B cell (primary cell): ENCODE results near the gene NDST3. TPM values are rescaled to one million over a fixed set of nuclear protein-coding genes. Genes with fewer than 3 reads are reported as not detected.

Source experiments
- ATAC-seq: fragments of 200-7000 bp; cut with Tn5 transposase; one replicate; pipeline ENCODE4 v1.10.0; 2021; ENCODE audit warnings: low read depth, mild to moderate bottlenecking, moderate number of reproducible peaks, moderate library complexity
- CTCF ChIA-PET: fragments of 350-600 bp; sonication (Branson Sonifier 250); formaldehyde crosslinking; loops from one replicate; lab custom pipeline; 2021; ENCODE audit warnings: antibody characterized with exemption, inconsistent platforms; lab: Charles Lee
- POLR2A ChIA-PET: fragments of 350-600 bp; sonication (Branson Sonifier 250); formaldehyde crosslinking; loops from one replicate; lab custom pipeline; 2021; ENCODE audit warnings: antibody characterized with exemption; lab: Charles Lee
- DNase-seq: peaks from one replicate; pipeline ENCODE4 v3.0.0; 2013
- H2AFZ ChIP-seq: 2 replicates; pipeline ENCODE4 v1.6.1; 2012; ENCODE audit warnings: mild to moderate bottlenecking, low read depth, low read length; ENCODE audit not compliant: insufficient read depth, poor library complexity, severe bottlenecking
- H3K27ac ChIP-seq, 2 donors: 1 replicate in 1 of 2; 2 replicates in 1 of 2; pipeline ENCODE4 v1.5.1; 2012 to 2013; ENCODE audit warnings: low read length in 2 of 2, mild to moderate bottlenecking in 2 of 2, moderate library complexity in 1 of 2
- H3K27me3 ChIP-seq, 4 experiments: fragments of 200-600 bp in 1 of 4; sonication (generic) in 1 of 4; replicated peaks in 1 of 4; 1 replicate in 2 of 4; 2 replicates in 2 of 4; pipeline versions ENCODE4 v1.6.1 to v1.7.0; 2013 to 2016; ENCODE audit warnings: low read length in 3 of 4, mild to moderate bottlenecking in 2 of 4, mixed read lengths in 1 of 4, moderate library complexity in 1 of 4; ENCODE audit not compliant: insufficient read depth in 4 of 4, control insufficient read depth in 3 of 4; ENCODE audit errors: control extremely low read depth in 1 of 4
- H3K36me3 ChIP-seq, 2 experiments: replicated peaks in 1 of 2; 1 replicate in 1 of 2; 2 replicates in 1 of 2; pipeline versions ENCODE4 v1.6.1 to v1.7.1; 2013; ENCODE audit warnings: low read length in 1 of 2; ENCODE audit not compliant: insufficient read depth in 2 of 2, control insufficient read depth in 1 of 2; ENCODE audit errors: control extremely low read depth in 1 of 2, extremely low read depth in 1 of 2
- H3K4me1 ChIP-seq, 2 donors: fragments of 200-600 bp in 1 of 2; sonication (generic) in 1 of 2; 1 replicate in 1 of 2; 2 replicates in 1 of 2; pipeline versions ENCODE4 v1.5.1 to v1.6.1; 2013 to 2017; ENCODE audit warnings: low read length in 2 of 2; ENCODE audit not compliant: control insufficient read depth in 2 of 2, insufficient read depth in 2 of 2
- H3K4me2 ChIP-seq: replicated peaks from 2 replicates; pipeline ENCODE3; 2012; ENCODE audit warnings: mild to moderate bottlenecking, low read depth, low read length; ENCODE audit not compliant: poor library complexity, severe bottlenecking
- H3K4me3 ChIP-seq, 5 experiments: fragments of 200-600 bp in 1 of 5; sonication (generic) in 1 of 5; 1 replicate in 3 of 5; 2 replicates in 2 of 5; pipeline versions ENCODE4 v1.5.1 to v1.7.0; 2011 to 2016; ENCODE audit warnings: low read length in 4 of 5, mild to moderate bottlenecking in 4 of 5, low read depth in 2 of 5, control low read depth in 1 of 5, moderate library complexity in 1 of 5; ENCODE audit not compliant: insufficient read depth in 1 of 5; ENCODE audit errors: control extremely low read depth in 1 of 5, extremely low read depth in 1 of 5
- H3K79me2 ChIP-seq: fragments of 200-600 bp; sonication (generic); one replicate; pipeline ENCODE4 v1.6.0; 2016; ENCODE audit warnings: low read length; ENCODE audit not compliant: control insufficient read depth, insufficient read depth
- H3K9ac ChIP-seq: fragments of 200-600 bp; sonication (generic); 2 replicates; pipeline ENCODE4 v1.6.1; 2017; ENCODE audit warnings: mild to moderate bottlenecking, low read length, moderate library complexity
- H3K9me3 ChIP-seq, 3 donors: one replicate each; pipeline versions ENCODE4 v1.6.1 to v1.7.1; 2013; ENCODE audit warnings: low read length in 2 of 3; ENCODE audit not compliant: control insufficient read depth in 2 of 3, insufficient read depth in 1 of 3; ENCODE audit errors: control extremely low read depth in 1 of 3
- H4K20me1 ChIP-seq: 2 replicates; pipeline ENCODE4 v1.6.0; 2012; ENCODE audit warnings: mild to moderate bottlenecking, low read length; ENCODE audit not compliant: insufficient read depth, control insufficient read depth, poor library complexity, severe bottlenecking
- H3K27ac Mint-ChIP-seq: one replicate; pipeline ENCODE4 v1.8.0; 2021; ENCODE audit warnings: mixed read lengths
- H3K27me3 Mint-ChIP-seq: one replicate; pipeline ENCODE4 v1.8.0; 2021; ENCODE audit warnings: mixed read lengths
- H3K4me1 Mint-ChIP-seq: one replicate; pipeline ENCODE4 v1.8.0; 2021; ENCODE audit warnings: mixed read lengths
- H3K4me3 Mint-ChIP-seq: one replicate; pipeline ENCODE4 v1.8.0; 2021; ENCODE audit warnings: mixed read lengths
- H3K9me3 Mint-ChIP-seq: one replicate; pipeline ENCODE4 v1.8.0; 2022; ENCODE audit warnings: mixed read lengths; ENCODE audit not compliant: insufficient read depth
- CTCF ChIP-seq: fragments of 200-600 bp; IDR thresholded peaks from one replicate; pipeline ENCODE4 v1.8.0; 2022; ENCODE audit warnings: antibody characterized with exemption, mild to moderate bottlenecking
- EZH2 ChIP-seq: IDR thresholded peaks from 2 replicates; pipeline ENCODE4 v1.6.1; 2012; ENCODE audit warnings: borderline replicate concordance, low read depth, mild to moderate bottlenecking, moderate library complexity, low read length; ENCODE audit not compliant: insufficient read depth, poor library complexity, severe bottlenecking
- WGBS: methylation state at CpG from one replicate; pipeline ENCODE4 v1.1.5; 2013; ENCODE audit warnings: missing lambda C conversion rate; ENCODE audit not compliant: insufficient coverage; 5-methylcytosine and 5-hydroxymethylcytosine counted together
- intact Hi-C: fragments of 100-400 bp; cut with micrococcal nuclease; formaldehyde crosslinking; loops from one replicate; pipeline ENCODE4 v1.10.0; 2022
- polyA plus RNA-seq: library from polyadenylated mRNA; depleted of rRNA; stranded (reverse); fragments of >200 nt; gene quantifications from 2 replicates; pipeline ENCODE4 v1.2.3, GENCODE V29; 2012
- total RNA-seq, 2 donors: library from RNA; stranded (reverse); fragments of 120-200 nt in 1 of 2; gene quantifications; 1 replicate in 1 of 2; 2 replicates in 1 of 2; pipeline versions ENCODE4 v1.2.3 to v1.2.4, GENCODE V29; 2013 to 2022

Gene NDST3
- total and polyA plus RNA-seq, 2 donors (not counting 1 experiment from before 2014, with no cell fraction given): not detected

- CTCF ChIA-PET: interaction anchor here (0.9 kb wide), 1 partner anchor 194 kb away, joined by 4 read pairs; no protein-coding TSS in a partner anchor
- DNase-seq (peak; percentile 2), ATAC-seq (no peak)
- peaks cover 0 to 7% (median 0%) of the 10 kb centered on the region in 3 donors for H3K9me3 ChIP-seq
- H3K4me1 ChIP-seq: no peaks in the 10 kb centered on the region
- 70% methylated on average over 5 of the region's 8 CpGs for WGBS
- no peaks in the 10 kb centered on the region for H3K36me3 ChIP-seq
- no peaks in the 10 kb centered on the region for H3K79me2 ChIP-seq
- no peak overlapping the region for H3K4me3 Mint-ChIP-seq
- no peak overlapping the region for H3K27ac Mint-ChIP-seq
- H3K9me3 Mint-ChIP-seq: no peaks in the 10 kb centered on the region
- no peak overlapping the region for H3K27ac ChIP-seq
- H3K27me3 Mint-ChIP-seq: no peaks in the 10 kb centered on the region
- no peak for TF ChIP-seq EZH2
- TF ChIP-seq CTCF: no peak
- no peaks in the 10 kb centered on the region for H4K20me1 ChIP-seq
- no peaks in the 10 kb centered on the region for H3K4me1 Mint-ChIP-seq
- H3K27me3 ChIP-seq: no peaks in the 10 kb centered on the region
- no peak overlapping the region for H3K4me3 ChIP-seq
- intact Hi-C loops: no loop called here
- no peak overlapping the region for H3K4me2 ChIP-seq
- POLR2A ChIA-PET: no interaction called here
- no peak overlapping the region for H3K9ac ChIP-seq
- H2AFZ ChIP-seq: no peak overlapping the region
Measured at GRCh38 chr4:118076958-118077766, 42.9 kb downstream of the NDST3 start.

GRCh38 chr4:118077767-118078105 lies 43.5 kb downstream of the NDST3 start:
- ATAC-seq: no peak
- Histone ChIP-seq H3K9me3 (peaks cover 0 to 7% (median 0%) of the 10 kb centered on the region in 3 donors), H3K4me3 (no peak overlapping the region), H4K20me1 (no peaks in the 10 kb centered on the region), H3K36me3 (no peaks in the 10 kb centered on the region), H3K9ac (no peak overlapping the region), H3K4me1 (no peaks in the 10 kb centered on the region), H3K27me3 (no peaks in the 10 kb centered on the region), H3K4me2 (no peak overlapping the region), H2AFZ (no peak overlapping the region), H3K79me2 (no peaks in the 10 kb centered on the region), H3K27ac (no peak overlapping the region)
- Mint-ChIP-seq H3K27ac (no peak overlapping the region), H3K9me3 (no peaks in the 10 kb centered on the region), H3K4me1 (no peaks in the 10 kb centered on the region), H3K4me3 (no peak overlapping the region), H3K27me3 (no peaks in the 10 kb centered on the region)
- intact Hi-C loops: no loop called here
- POLR2A ChIA-PET: no interaction called here
- TF ChIP-seq EZH2 (no peak), CTCF (no peak)
- no peak for DNase-seq
- WGBS: 90% methylated on average over 2 of the region's 3 CpGs
- CTCF ChIA-PET: no interaction called here
